Mammary epithelial cell (primary cell): ENCODE results near the gene EIF4H.

ENCODE experiments used
- EZH2 ChIP-seq: IDR thresholded peaks from 2 replicates; pipeline ENCODE4 v1.6.1; 2012; ENCODE audit warnings: low read length, inconsistent platforms, borderline replicate concordance
- TF ChIP-seq, protein P1 (sequence below), 2 donors: IDR thresholded peaks in 1 of 2; conservative IDR thresholded peaks in 1 of 2; 2 replicates each; pipeline ENCODE4 v1.5.1; 2011 to 2012; ENCODE audit warnings: inconsistent platforms in 2 of 2, low read length in 2 of 2, mild to moderate bottlenecking in 2 of 2, control low read depth in 1 of 2, low read depth in 1 of 2; ENCODE audit not compliant: insufficient read depth in 1 of 2; ENCODE audit errors: extremely low read depth in 1 of 2

DNA sequence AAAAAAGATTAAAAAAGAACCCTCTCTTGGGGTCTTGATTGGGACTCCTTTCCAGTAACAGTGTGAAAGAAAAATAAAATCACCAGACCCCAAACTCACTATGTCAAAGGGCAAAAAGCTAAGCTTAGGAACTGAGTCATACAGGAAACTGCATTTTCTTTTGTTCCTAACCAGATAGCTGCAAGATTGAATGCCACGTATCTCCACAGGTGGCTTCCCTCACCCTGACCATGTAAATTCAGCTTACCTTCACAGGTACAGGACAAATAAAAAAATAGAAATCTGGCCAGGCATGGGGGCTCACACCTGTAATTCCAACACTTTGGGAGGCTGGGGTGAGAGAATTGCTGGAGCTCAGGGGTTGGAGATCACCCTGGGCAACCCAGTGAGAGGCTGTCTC, 32.5 kb upstream of the EIF4H start:
- TF ChIP-seq, protein P1, sequence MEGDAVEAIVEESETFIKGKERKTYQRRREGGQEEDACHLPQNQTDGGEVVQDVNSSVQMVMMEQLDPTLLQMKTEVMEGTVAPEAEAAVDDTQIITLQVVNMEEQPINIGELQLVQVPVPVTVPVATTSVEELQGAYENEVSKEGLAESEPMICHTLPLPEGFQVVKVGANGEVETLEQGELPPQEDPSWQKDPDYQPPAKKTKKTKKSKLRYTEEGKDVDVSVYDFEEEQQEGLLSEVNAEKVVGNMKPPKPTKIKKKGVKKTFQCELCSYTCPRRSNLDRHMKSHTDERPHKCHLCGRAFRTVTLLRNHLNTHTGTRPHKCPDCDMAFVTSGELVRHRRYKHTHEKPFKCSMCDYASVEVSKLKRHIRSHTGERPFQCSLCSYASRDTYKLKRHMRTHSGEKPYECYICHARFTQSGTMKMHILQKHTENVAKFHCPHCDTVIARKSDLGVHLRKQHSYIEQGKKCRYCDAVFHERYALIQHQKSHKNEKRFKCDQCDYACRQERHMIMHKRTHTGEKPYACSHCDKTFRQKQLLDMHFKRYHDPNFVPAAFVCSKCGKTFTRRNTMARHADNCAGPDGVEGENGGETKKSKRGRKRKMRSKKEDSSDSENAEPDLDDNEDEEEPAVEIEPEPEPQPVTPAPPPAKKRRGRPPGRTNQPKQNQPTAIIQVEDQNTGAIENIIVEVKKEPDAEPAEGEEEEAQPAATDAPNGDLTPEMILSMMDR (conservative IDR thresholded peaks at IDR 0.05 in 1 of 2, IDR thresholded peaks at IDR 0.05 in 1 of 2; ENCODE audit: extremely low read depth in 1 of 2, insufficient read depth in 1 of 2, low read depth in 1 of 2, low read length in 2 of 2) = no peak
- TF ChIP-seq EZH2 = no peak
